ENCODE results near the gene MUC4.

DNA sequence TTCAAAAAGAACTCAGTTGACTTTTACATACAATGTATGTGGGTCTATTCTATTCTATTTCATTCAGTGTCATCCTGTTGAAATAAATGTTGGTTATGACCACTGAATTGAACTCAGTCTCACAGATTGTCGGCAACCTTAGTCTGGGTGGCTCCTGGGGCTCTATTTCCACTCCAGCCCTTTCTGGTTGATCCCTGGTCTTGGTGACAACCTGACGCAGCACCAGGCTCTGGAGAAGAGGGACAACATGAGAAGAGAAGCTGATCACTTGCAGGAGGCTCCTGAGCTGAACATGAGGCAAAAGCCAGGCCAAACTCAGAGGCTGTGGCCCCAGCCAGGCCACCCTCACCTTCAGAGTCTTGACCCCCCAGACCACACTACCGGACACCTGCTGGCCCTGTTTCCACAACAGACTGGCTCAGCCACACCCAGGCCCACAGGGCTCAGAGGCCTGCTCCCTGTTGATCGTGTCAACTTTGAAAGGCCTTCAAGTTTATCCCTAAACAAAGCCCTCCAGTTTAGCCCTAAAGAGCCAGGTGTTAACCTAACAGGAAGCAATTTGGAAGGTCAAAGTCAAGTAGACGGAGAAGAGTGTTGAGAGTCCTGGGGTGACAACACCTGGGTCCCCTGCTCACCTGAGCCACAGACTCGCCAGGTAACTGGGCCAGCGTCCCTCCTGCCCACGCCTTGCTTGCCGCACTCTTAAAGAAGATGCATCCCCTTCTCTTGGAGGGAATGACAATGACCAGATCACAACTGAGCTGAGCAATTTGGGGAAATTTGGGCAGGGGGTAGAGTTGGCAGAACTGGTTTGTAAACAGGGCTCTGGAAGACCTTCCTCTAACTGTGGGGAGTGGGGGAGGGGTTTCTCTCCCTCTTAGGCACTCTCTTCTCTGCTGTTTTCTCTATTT is 106.4 kb downstream of the MUC4 start:
- TF ChIP-seq NFE2L2 (IDR thresholded peaks at IDR 0.05; ENCODE audit: low read depth, low read length) = no peak
- TF ChIP-seq, protein P1, sequence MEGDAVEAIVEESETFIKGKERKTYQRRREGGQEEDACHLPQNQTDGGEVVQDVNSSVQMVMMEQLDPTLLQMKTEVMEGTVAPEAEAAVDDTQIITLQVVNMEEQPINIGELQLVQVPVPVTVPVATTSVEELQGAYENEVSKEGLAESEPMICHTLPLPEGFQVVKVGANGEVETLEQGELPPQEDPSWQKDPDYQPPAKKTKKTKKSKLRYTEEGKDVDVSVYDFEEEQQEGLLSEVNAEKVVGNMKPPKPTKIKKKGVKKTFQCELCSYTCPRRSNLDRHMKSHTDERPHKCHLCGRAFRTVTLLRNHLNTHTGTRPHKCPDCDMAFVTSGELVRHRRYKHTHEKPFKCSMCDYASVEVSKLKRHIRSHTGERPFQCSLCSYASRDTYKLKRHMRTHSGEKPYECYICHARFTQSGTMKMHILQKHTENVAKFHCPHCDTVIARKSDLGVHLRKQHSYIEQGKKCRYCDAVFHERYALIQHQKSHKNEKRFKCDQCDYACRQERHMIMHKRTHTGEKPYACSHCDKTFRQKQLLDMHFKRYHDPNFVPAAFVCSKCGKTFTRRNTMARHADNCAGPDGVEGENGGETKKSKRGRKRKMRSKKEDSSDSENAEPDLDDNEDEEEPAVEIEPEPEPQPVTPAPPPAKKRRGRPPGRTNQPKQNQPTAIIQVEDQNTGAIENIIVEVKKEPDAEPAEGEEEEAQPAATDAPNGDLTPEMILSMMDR (conservative IDR thresholded peaks at IDR 0.05; ENCODE audit: low read depth, low read length) = no peak
- no peak for TF ChIP-seq RAD21 (IDR thresholded peaks at IDR 0.05; ENCODE audit: low read length)
- TF ChIP-seq POLR2A (IDR thresholded peaks at IDR 0.05; ENCODE audit: low read depth, low read length) = no peak
- no peak for TF ChIP-seq MXI1 (IDR thresholded peaks at IDR 0.05; ENCODE audit: borderline replicate concordance, low read depth, low read length)
- no peak for TF ChIP-seq RFX5 (IDR thresholded peaks at IDR 0.05; ENCODE audit: low read depth, low read length)
- no peak for TF ChIP-seq BHLHE40 (IDR thresholded peaks at IDR 0.05; ENCODE audit: low read depth, low read length)
- TF ChIP-seq RCOR1 (IDR thresholded peaks at IDR 0.05; ENCODE audit: insufficient replicate concordance, low read length) = no peak
- TF ChIP-seq FOS (IDR thresholded peaks at IDR 0.05; ENCODE audit: low read depth, low read length) = no peak
- no peak for TF ChIP-seq MAZ (IDR thresholded peaks at IDR 0.05; ENCODE audit: borderline replicate concordance, low read depth, low read length)
- TF ChIP-seq CEBPB (IDR thresholded peaks at IDR 0.05; ENCODE audit: low read depth, low read length) = no peak

Data from IMR-90 (cell line).